ENCODE measurements around the gene UBXN6. TPM values are rescaled to one million over a fixed set of nuclear protein-coding genes. Genes with fewer than 3 reads are reported as not detected.

Gene UBXN6
- total RNA-seq, 1 donor from 2014 or later = 47.9 TPM

DNA sequence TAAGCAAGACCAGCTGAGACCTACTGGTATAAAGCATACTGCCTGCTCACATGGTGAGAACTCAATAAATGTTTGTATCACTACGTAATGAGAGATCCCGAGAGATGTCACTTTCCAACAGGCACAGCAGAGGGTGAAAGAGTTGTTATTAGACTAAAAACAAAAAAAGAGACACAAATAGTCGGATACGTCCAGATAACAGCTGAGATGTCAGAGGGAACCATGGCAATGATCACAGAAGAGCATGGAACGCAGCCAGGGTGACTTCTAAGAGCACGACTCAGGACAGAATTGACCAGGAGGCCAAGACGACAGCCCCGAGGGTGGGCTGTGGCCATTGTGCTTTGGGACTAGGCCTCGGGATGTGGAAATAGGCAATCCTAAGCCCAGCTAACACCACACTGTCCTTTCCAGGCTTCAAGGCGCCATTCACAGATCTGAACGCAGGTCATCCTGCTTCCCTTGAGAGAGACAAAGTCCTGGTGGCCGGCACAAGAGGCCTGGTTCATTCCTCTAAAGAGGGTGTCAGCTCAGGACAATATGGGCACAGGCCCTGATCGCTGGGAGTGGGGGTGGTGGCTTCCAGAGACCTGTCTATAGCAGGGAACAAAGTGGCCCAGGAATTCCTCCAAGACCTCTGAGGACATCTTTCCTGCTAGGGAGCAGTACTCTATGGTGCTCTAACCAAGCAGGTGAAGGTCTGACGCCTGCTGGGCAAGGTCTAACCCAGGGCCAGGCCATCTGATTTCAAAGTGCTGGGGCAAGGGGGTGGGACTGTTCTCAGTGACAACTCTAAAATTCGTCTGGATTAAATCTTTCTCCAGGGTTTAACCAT is 60.4 kb downstream of the UBXN6 start:
- H3K27me3 Mint-ChIP-seq (ENCODE audit: unreplicated experiment) = peaks cover 3% of the 10 kb centered on the region
- H3K9me3 Mint-ChIP-seq (ENCODE audit: unreplicated experiment) = no peaks in the 10 kb centered on the region
- peak overlapping the region; percentile 39 for H3K4me3 Mint-ChIP-seq (ENCODE audit: unreplicated experiment)
- H3K36me3 Mint-ChIP-seq (ENCODE audit: unreplicated experiment) = no peaks in the 10 kb centered on the region
- H3K4me1 Mint-ChIP-seq (ENCODE audit: low read depth, unreplicated experiment) = peaks cover 18% of the 10 kb centered on the region
- TF ChIP-seq, protein P1, sequence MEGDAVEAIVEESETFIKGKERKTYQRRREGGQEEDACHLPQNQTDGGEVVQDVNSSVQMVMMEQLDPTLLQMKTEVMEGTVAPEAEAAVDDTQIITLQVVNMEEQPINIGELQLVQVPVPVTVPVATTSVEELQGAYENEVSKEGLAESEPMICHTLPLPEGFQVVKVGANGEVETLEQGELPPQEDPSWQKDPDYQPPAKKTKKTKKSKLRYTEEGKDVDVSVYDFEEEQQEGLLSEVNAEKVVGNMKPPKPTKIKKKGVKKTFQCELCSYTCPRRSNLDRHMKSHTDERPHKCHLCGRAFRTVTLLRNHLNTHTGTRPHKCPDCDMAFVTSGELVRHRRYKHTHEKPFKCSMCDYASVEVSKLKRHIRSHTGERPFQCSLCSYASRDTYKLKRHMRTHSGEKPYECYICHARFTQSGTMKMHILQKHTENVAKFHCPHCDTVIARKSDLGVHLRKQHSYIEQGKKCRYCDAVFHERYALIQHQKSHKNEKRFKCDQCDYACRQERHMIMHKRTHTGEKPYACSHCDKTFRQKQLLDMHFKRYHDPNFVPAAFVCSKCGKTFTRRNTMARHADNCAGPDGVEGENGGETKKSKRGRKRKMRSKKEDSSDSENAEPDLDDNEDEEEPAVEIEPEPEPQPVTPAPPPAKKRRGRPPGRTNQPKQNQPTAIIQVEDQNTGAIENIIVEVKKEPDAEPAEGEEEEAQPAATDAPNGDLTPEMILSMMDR (IDR thresholded peaks at IDR 0.05; ENCODE audit: partially characterized antibody, unreplicated experiment) = no peak
- H3K27ac Mint-ChIP-seq (ENCODE audit: unreplicated experiment) = peak overlapping the region; percentile 24
- DNase-seq = no peak

Small RNA genes within 50 kb of the gene (microRNA-seq; reads per million reads assigned to microRNA genes)
- gene MIR4746 (ENCODE audit: unreplicated experiment) = 23.7 reads per million, percentile 60 among the genes with 10 or more reads in this experiment

Other genes with a start within 250 kb of the UBXN6 start
- gene EBI3, start 228.3 kb downstream of the UBXN6 start, total RNA-seq (ENCODE audit: unreplicated experiment) = not detected
- 18.7 TPM for gene YJU2, start 210.7 kb downstream of the UBXN6 start, total RNA-seq (ENCODE audit: unreplicated experiment)
- gene SHD, start 178.5 kb downstream of the UBXN6 start, total RNA-seq (ENCODE audit: unreplicated experiment) = 254 TPM
- gene TMIGD2, start 155.4 kb downstream of the UBXN6 start, total RNA-seq (ENCODE audit: unreplicated experiment) = not detected
- gene FSD1, start 153.2 kb downstream of the UBXN6 start, total RNA-seq (ENCODE audit: unreplicated experiment) = 156 TPM
- 18.1 TPM for gene STAP2, start 119.0 kb downstream of the UBXN6 start, total RNA-seq (ENCODE audit: unreplicated experiment)
- 56.7 TPM for gene MPND, start 114.2 kb downstream of the UBXN6 start, total RNA-seq (ENCODE audit: unreplicated experiment)
- 56.3 TPM for gene SH3GL1, start 57.2 kb downstream of the UBXN6 start, total RNA-seq (ENCODE audit: unreplicated experiment)
- 20.5 TPM for gene CHAF1A, start 55.2 kb downstream of the UBXN6 start, total RNA-seq (ENCODE audit: unreplicated experiment)
- 118 TPM for gene HDGFL2, start 14.5 kb upstream of the UBXN6 start, total RNA-seq (ENCODE audit: unreplicated experiment)
- 0.27 TPM for gene PLIN4, start 60.7 kb upstream of the UBXN6 start, total RNA-seq (ENCODE audit: unreplicated experiment)
- gene PLIN5, start 77.4 kb upstream of the UBXN6 start, total RNA-seq (ENCODE audit: unreplicated experiment) = 0.54 TPM
- 1.0 TPM for gene LRG1, start 82.2 kb upstream of the UBXN6 start, total RNA-seq (ENCODE audit: unreplicated experiment)
- 234 TPM for gene SEMA6B, start 101.9 kb upstream of the UBXN6 start, total RNA-seq (ENCODE audit: unreplicated experiment)
- 23.6 TPM for gene TNFAIP8L1, start 181.7 kb upstream of the UBXN6 start, total RNA-seq (ENCODE audit: unreplicated experiment)
- 32.6 TPM for gene MYDGF, start 212.5 kb upstream of the UBXN6 start, total RNA-seq (ENCODE audit: unreplicated experiment)

All from glutamatergic neuron (in vitro differentiated cells).